Activated CD8-positive, alpha-beta memory T cell treated with anti-CD3 and anti-CD28 coated beads, Interleukin-2, amount 50 U/mL, for 1 hour (primary cell): ENCODE measurements around the gene CLIC4.
"Not testable (repeated sequence)": the region's sequence is repeated elsewhere in the genome, so short reads cannot be mapped to it uniquely, and the experiment has no call there.

Experiments used
- DNase-seq: peaks from one replicate; pipeline ENCODE4 v3.0.0-alpha.2; 2020; ENCODE audit errors: extremely low read depth

The CLIC4 gene

GRCh38 chr1:24771574-24771973 lies 26.3 kb downstream of the CLIC4 start:
- DNase-seq = no peak

GRCh38 chr1:24773618-24774017 lies 28.4 kb downstream of the CLIC4 start:
- DNase-seq = no peak

GRCh38 chr1:24775348-24775747 lies 30.1 kb downstream of the CLIC4 start:
- no peak for DNase-seq

GRCh38 chr1:24775916-24776315 lies 30.7 kb downstream of the CLIC4 start:
- DNase-seq = no peak

GRCh38 chr1:24776821-24777220 lies 31.6 kb downstream of the CLIC4 start:
- no peak for DNase-seq

GRCh38 chr1:24778141-24778540 lies 32.9 kb downstream of the CLIC4 start:
- DNase-seq = no peak

- DNase-seq = not testable (repeated sequence)
Measured at GRCh38 chr1:24779199-24779598, 34.0 kb downstream of the CLIC4 start.

GRCh38 chr1:24779689-24780464 lies 34.6 kb downstream of the CLIC4 start:
- no peak for DNase-seq

- DNase-seq = not testable (repeated sequence)
Measured at GRCh38 chr1:24780626-24781025, 35.4 kb downstream of the CLIC4 start.

GRCh38 chr1:24782689-24783088 lies 37.4 kb downstream of the CLIC4 start:
- no peak for DNase-seq

- DNase-seq = no peak
Measured at GRCh38 chr1:24783713-24784112, 38.5 kb downstream of the CLIC4 start.

- DNase-seq = no peak
Measured at GRCh38 chr1:24786191-24786590, 40.9 kb downstream of the CLIC4 start.

- DNase-seq = no peak
Measured at GRCh38 chr1:24790490-24790889, 45.2 kb downstream of the CLIC4 start.

GRCh38 chr1:24793447-24794129 lies 48.3 kb downstream of the CLIC4 start:
- no peak for DNase-seq

- not testable (repeated sequence) for DNase-seq
Measured at GRCh38 chr1:24794130-24794502, 48.9 kb downstream of the CLIC4 start.

- DNase-seq = no peak
Measured at GRCh38 chr1:24795236-24795635, 50.0 kb downstream of the CLIC4 start.

GRCh38 chr1:24796524-24796923 lies 51.3 kb downstream of the CLIC4 start:
- no peak for DNase-seq

GRCh38 chr1:24799242-24799641 lies 54.0 kb downstream of the CLIC4 start:
- not testable (repeated sequence) for DNase-seq

- DNase-seq = no peak
Measured at GRCh38 chr1:24801176-24801575, 55.9 kb downstream of the CLIC4 start.

- DNase-seq = no peak
Measured at GRCh38 chr1:24803220-24803619, 58.0 kb downstream of the CLIC4 start.

GRCh38 chr1:24803987-24804530 lies 58.8 kb downstream of the CLIC4 start:
- DNase-seq = no peak

GRCh38 chr1:24805534-24806301 lies 60.5 kb downstream of the CLIC4 start:
- no peak for DNase-seq
